Fibroblast of skin of abdomen (primary cell): Measurements from ENCODE around the gene RAD51B.

Experiments used
- DNase-seq: peaks from one replicate; pipeline ENCODE4 v3.0.0-alpha.2; 2013

The RAD51B gene

GRCh38 chr14:68580096-68580645 is 760.6 kb downstream of the RAD51B start:
- no peak for DNase-seq

GRCh38 chr14:68580671-68581070 is 761.1 kb downstream of the RAD51B start:
- no peak for DNase-seq

- DNase-seq = no peak
Observed at GRCh38 chr14:68583548-68584280, 764.1 kb downstream of the RAD51B start.

- no peak for DNase-seq
Observed at GRCh38 chr14:68584786-68585185, 765.2 kb downstream of the RAD51B start.

- peak; percentile 96 for DNase-seq
Observed at GRCh38 chr14:68585690-68586089, 766.1 kb downstream of the RAD51B start.

GRCh38 chr14:68586896-68587751 is 767.5 kb downstream of the RAD51B start:
- peak; percentile 76 for DNase-seq

- peak; percentile 30 for DNase-seq
Observed at GRCh38 chr14:68587931-68588330, 768.4 kb downstream of the RAD51B start.

- peak; percentile 92 for DNase-seq
Observed at GRCh38 chr14:68589447-68590200, 770.0 kb downstream of the RAD51B start.

GRCh38 chr14:68590201-68590522 is 770.6 kb downstream of the RAD51B start:
- DNase-seq = no peak

GRCh38 chr14:68591786-68592185 is 772.2 kb downstream of the RAD51B start:
- no peak for DNase-seq

- no peak for DNase-seq
Observed at GRCh38 chr14:68592948-68593556, 773.5 kb downstream of the RAD51B start.

GRCh38 chr14:68593806-68594536 is 774.4 kb downstream of the RAD51B start:
- peak; percentile 97 for DNase-seq

- no peak for DNase-seq
Observed at GRCh38 chr14:68594737-68595380, 775.3 kb downstream of the RAD51B start.

GRCh38 chr14:68596211-68596610 is 776.6 kb downstream of the RAD51B start:
- DNase-seq = no peak

- DNase-seq = no peak
Observed at GRCh38 chr14:68596701-68597100, 777.1 kb downstream of the RAD51B start.

GRCh38 chr14:68598089-68598488 is 778.5 kb downstream of the RAD51B start:
- DNase-seq = no peak

GRCh38 chr14:68598621-68599447 is 779.3 kb downstream of the RAD51B start:
- DNase-seq = peak; percentile 58

- DNase-seq = no peak
Observed at GRCh38 chr14:68599896-68600610, 780.5 kb downstream of the RAD51B start.

- no peak for DNase-seq
Observed at GRCh38 chr14:68602507-68602906, 782.9 kb downstream of the RAD51B start.
